H1 (cell line): ENCODE measurements around the gene MYL9. TPM values are rescaled to one million over a fixed set of nuclear protein-coding genes. Genes with fewer than 3 reads are reported as not detected.

ENCODE experiments used
- BCL11A ChIP-seq, 2 experiments: IDR thresholded peaks; one replicate each; pipeline ENCODE4 v1.6.1; 2011; ENCODE audit warnings: low read depth in 2 of 2, low read length in 2 of 2, mild to moderate bottlenecking in 2 of 2
- FOSL1 ChIP-seq: IDR thresholded peaks from 2 replicates; pipeline ENCODE4 v1.6.1; 2011; ENCODE audit warnings: mild to moderate bottlenecking, low read depth, low read length, moderate library complexity; ENCODE audit not compliant: insufficient read depth
- GTF2F1 ChIP-seq: IDR thresholded peaks from 2 replicates; pipeline ENCODE4 v1.6.1; 2012; ENCODE audit warnings: low read depth, low read length, improper control_type of control experiment, borderline replicate concordance
- NANOG ChIP-seq: IDR thresholded peaks from 2 replicates; pipeline ENCODE4 v1.6.1; 2011; ENCODE audit warnings: low read length, low read depth, mild to moderate bottlenecking, inconsistent platforms; ENCODE audit not compliant: insufficient read depth, poor library complexity, severe bottlenecking
- POLR2A ChIP-seq, 2 experiments: IDR thresholded peaks; 1 replicate in 1 of 2; 2 replicates in 1 of 2; pipeline ENCODE4 v1.6.1; 2011; ENCODE audit warnings: low read depth in 2 of 2, low read length in 2 of 2, mild to moderate bottlenecking in 2 of 2; ENCODE audit errors: control extremely low read depth in 1 of 2
- SIRT6 ChIP-seq: IDR thresholded peaks from one replicate; pipeline ENCODE4 v1.7.1; 2012; ENCODE audit warnings: low read length, inconsistent platforms
- SP4 ChIP-seq: IDR thresholded peaks from 2 replicates; pipeline ENCODE4 v1.6.1; 2012; ENCODE audit warnings: low read length, inconsistent platforms
- ZNF274 ChIP-seq: IDR thresholded peaks from 2 replicates; pipeline ENCODE4 v1.7.0; 2012; ENCODE audit warnings: low read length, borderline replicate concordance; ENCODE audit errors: extremely low read depth
- polyA plus RNA-seq, 7 experiments: library from polyadenylated mRNA; depleted of rRNA in 3 of 7; stranded (reverse) in 5 of 7; unstranded in 2 of 7; fragments of >200 nt in 5 of 7; fragments of 200-250 nt in 2 of 7; gene quantifications; 1 replicate in 5 of 7; 2 replicates in 1 of 7; 4 replicates in 1 of 7; pipeline versions ENCODE4 v1.2.1 to v1.2.3, GENCODE V29; 2011 to 2013; ENCODE audit warnings: missing spikeins in 2 of 7, mixed read lengths in 2 of 7
- total RNA-seq: library from RNA; stranded (reverse); fragmentation: NEBNext Ultra II Directional; extraction: Animal tissue kit (Norgen Biotek cat#: 25700); gene quantifications from 2 replicates; pipeline ENCODE4 v1.2.1, GENCODE V29; 2021
- TF ChIP-seq, protein P1 (sequence below): fragments of 300-600 bp; sonication (generic); IDR thresholded peaks from 2 replicates; pipeline ENCODE4 v1.7.1; 2012; ENCODE audit warnings: low read length, moderate library complexity, mild to moderate bottlenecking, inconsistent platforms; ENCODE audit not compliant: insufficient replicate concordance

The MYL9 gene
- total and polyA plus RNA-seq, 2 of the 8 experiments (the other 6 are each of a cell fraction or from before 2014, with no cell fraction given): 26.8 to 193 TPM

DNA sequence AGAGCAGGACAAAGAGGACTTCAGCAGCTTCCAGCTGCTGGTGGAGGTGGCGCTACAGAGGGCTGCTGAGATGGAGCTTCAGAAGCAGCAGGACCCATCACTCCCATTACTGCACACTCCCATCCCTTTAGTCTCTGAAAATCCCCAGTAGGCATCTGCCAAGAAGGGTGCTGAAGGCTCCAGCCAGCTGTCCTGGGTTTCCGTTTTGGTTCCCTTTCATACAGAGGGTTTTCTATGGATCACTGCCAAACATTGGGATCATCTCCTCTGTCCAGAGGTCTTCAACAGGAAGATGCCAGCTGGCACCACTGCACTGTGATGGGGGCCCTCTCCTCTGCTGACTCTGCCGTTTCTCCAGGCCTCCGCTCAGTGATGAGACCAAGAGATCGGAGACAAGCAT lies 50.0 kb downstream of the MYL9 start (continued):
- TF ChIP-seq, protein P1, sequence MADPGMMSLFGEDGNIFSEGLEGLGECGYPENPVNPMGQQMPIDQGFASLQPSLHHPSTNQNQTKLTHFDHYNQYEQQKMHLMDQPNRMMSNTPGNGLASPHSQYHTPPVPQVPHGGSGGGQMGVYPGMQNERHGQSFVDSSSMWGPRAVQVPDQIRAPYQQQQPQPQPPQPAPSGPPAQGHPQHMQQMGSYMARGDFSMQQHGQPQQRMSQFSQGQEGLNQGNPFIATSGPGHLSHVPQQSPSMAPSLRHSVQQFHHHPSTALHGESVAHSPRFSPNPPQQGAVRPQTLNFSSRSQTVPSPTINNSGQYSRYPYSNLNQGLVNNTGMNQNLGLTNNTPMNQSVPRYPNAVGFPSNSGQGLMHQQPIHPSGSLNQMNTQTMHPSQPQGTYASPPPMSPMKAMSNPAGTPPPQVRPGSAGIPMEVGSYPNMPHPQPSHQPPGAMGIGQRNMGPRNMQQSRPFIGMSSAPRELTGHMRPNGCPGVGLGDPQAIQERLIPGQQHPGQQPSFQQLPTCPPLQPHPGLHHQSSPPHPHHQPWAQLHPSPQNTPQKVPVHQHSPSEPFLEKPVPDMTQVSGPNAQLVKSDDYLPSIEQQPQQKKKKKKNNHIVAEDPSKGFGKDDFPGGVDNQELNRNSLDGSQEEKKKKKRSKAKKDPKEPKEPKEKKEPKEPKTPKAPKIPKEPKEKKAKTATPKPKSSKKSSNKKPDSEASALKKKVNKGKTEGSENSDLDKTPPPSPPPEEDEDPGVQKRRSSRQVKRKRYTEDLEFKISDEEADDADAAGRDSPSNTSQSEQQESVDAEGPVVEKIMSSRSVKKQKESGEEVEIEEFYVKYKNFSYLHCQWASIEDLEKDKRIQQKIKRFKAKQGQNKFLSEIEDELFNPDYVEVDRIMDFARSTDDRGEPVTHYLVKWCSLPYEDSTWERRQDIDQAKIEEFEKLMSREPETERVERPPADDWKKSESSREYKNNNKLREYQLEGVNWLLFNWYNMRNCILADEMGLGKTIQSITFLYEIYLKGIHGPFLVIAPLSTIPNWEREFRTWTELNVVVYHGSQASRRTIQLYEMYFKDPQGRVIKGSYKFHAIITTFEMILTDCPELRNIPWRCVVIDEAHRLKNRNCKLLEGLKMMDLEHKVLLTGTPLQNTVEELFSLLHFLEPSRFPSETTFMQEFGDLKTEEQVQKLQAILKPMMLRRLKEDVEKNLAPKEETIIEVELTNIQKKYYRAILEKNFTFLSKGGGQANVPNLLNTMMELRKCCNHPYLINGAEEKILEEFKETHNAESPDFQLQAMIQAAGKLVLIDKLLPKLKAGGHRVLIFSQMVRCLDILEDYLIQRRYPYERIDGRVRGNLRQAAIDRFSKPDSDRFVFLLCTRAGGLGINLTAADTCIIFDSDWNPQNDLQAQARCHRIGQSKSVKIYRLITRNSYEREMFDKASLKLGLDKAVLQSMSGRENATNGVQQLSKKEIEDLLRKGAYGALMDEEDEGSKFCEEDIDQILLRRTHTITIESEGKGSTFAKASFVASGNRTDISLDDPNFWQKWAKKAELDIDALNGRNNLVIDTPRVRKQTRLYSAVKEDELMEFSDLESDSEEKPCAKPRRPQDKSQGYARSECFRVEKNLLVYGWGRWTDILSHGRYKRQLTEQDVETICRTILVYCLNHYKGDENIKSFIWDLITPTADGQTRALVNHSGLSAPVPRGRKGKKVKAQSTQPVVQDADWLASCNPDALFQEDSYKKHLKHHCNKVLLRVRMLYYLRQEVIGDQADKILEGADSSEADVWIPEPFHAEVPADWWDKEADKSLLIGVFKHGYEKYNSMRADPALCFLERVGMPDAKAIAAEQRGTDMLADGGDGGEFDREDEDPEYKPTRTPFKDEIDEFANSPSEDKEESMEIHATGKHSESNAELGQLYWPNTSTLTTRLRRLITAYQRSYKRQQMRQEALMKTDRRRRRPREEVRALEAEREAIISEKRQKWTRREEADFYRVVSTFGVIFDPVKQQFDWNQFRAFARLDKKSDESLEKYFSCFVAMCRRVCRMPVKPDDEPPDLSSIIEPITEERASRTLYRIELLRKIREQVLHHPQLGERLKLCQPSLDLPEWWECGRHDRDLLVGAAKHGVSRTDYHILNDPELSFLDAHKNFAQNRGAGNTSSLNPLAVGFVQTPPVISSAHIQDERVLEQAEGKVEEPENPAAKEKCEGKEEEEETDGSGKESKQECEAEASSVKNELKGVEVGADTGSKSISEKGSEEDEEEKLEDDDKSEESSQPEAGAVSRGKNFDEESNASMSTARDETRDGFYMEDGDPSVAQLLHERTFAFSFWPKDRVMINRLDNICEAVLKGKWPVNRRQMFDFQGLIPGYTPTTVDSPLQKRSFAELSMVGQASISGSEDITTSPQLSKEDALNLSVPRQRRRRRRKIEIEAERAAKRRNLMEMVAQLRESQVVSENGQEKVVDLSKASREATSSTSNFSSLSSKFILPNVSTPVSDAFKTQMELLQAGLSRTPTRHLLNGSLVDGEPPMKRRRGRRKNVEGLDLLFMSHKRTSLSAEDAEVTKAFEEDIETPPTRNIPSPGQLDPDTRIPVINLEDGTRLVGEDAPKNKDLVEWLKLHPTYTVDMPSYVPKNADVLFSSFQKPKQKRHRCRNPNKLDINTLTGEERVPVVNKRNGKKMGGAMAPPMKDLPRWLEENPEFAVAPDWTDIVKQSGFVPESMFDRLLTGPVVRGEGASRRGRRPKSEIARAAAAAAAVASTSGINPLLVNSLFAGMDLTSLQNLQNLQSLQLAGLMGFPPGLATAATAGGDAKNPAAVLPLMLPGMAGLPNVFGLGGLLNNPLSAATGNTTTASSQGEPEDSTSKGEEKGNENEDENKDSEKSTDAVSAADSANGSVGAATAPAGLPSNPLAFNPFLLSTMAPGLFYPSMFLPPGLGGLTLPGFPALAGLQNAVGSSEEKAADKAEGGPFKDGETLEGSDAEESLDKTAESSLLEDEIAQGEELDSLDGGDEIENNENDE: no peak
- no peak for TF ChIP-seq ZNF274
- no peak for TF ChIP-seq BCL11A (IDR thresholded peaks at IDR 0.05; ENCODE audit: low read depth in 2 of 2, low read length in 2 of 2)
- no peak for TF ChIP-seq POLR2A (IDR thresholded peaks at IDR 0.05; ENCODE audit: control extremely low read depth in 1 of 2, low read depth in 2 of 2, low read length in 2 of 2)
- no peak for TF ChIP-seq FOSL1
- no peak for TF ChIP-seq GTF2F1
- TF ChIP-seq SIRT6: no peak
- no peak for TF ChIP-seq SP4
- TF ChIP-seq NANOG: no peak
